Smooth muscle cell of the brain vasculature (primary cell): ENCODE data around the gene GALR3.
"Not testable (repeated sequence)": the region's sequence is repeated elsewhere in the genome, so short reads cannot be mapped to it uniquely, and the experiment has no call there.

Experiments
- DNase-seq: peaks from one replicate; pipeline ENCODE4 v3.0.0-alpha.2; 2012; ENCODE audit warnings: low read depth, low spot score

The GALR3 gene

GRCh38 chr22:37823134-37823985 lies at the start of gene GALR3:
Gene GALR3, plus strand, starts transcription at chr22:37823382. Its CDS starts 25 bp downstream, at chr22:37823407.
- no peak for DNase-seq

GRCh38 chr22:37774728-37775127 lies 48.5 kb upstream of the GALR3 start:
- DNase-seq = no peak

GRCh38 chr22:37775785-37776638 lies 47.2 kb upstream of the GALR3 start:
- DNase-seq = no peak

- no peak for DNase-seq
Observed at GRCh38 chr22:37776639-37777005, 46.6 kb upstream of the GALR3 start.

GRCh38 chr22:37777122-37777687 lies 46.0 kb upstream of the GALR3 start:
- DNase-seq = no peak

- DNase-seq = no peak
Observed at GRCh38 chr22:37778370-37779009, 44.7 kb upstream of the GALR3 start.

GRCh38 chr22:37781434-37782059 lies 41.6 kb upstream of the GALR3 start:
- DNase-seq = no peak

GRCh38 chr22:37782340-37783168 lies 40.6 kb upstream of the GALR3 start:
- no peak for DNase-seq

GRCh38 chr22:37784829-37785495 lies 38.2 kb upstream of the GALR3 start:
- DNase-seq = no peak

- DNase-seq = no peak
Observed at GRCh38 chr22:37790234-37790633, 32.9 kb upstream of the GALR3 start.

- DNase-seq = no peak
Observed at GRCh38 chr22:37792494-37792893, 30.7 kb upstream of the GALR3 start.

GRCh38 chr22:37794376-37794775 lies 28.8 kb upstream of the GALR3 start:
- no peak for DNase-seq

- no peak for DNase-seq
Observed at GRCh38 chr22:37796079-37796478, 27.1 kb upstream of the GALR3 start.

GRCh38 chr22:37797259-37797658 lies 25.9 kb upstream of the GALR3 start:
- not testable (repeated sequence) for DNase-seq

GRCh38 chr22:37797874-37798500 lies 25.2 kb upstream of the GALR3 start:
- DNase-seq = no peak

- not testable (repeated sequence) for DNase-seq
Observed at GRCh38 chr22:37799979-37800378, 23.2 kb upstream of the GALR3 start.

- no peak for DNase-seq
Observed at GRCh38 chr22:37801946-37802309, 21.3 kb upstream of the GALR3 start.

- no peak for DNase-seq
Observed at GRCh38 chr22:37802310-37803194, 20.6 kb upstream of the GALR3 start.
